Measurements from ENCODE around the gene UBE2N. TPM values are rescaled to one million over a fixed set of nuclear protein-coding genes. Genes with fewer than 3 reads are reported as not detected.
"Not testable (repeated sequence)": the region's sequence is repeated elsewhere in the genome, so short reads cannot be mapped to it uniquely, and the experiment has no call there.

UBE2N gene
- total RNA-seq, 3 donors from 2014 or later: 65.5 to 92.2 (median 81.3) TPM

DNA sequence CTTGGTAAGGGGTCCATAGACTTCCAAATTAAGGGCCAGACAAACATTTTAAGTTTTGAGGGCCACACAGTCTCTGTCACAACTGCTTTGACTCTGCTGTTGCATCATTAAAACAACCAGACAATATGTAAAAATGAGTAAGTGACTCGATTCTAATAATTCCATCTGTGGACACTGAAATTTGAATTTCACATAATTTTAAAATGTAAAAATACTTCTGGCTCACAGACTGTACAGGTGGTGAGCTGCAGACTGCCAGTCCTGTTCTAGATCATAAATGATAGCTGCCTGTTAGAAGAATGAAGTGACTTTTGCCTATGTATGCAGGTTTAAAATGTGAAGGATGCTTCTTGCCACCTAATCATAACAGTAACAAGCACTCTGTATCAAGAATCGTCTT, 48.3 kb downstream of the UBE2N start:
- DNase-seq (no peak), ATAC-seq (no peak)
- TF ChIP-seq CTCF (IDR thresholded peaks at IDR 0.05): no peak
- no peak overlapping the region for H3K4me3 ChIP-seq
- H3K4me1 ChIP-seq (ENCODE audit: low read depth): peaks cover 11% of the 10 kb centered on the region
- H3K9me3 ChIP-seq: no peaks in the 10 kb centered on the region
- intact Hi-C loops (cut with DNase I, micrococcal nuclease): loop anchor here in 1 of 2 donors (10.0 kb wide), 1 partner anchor 379 kb away; no protein-coding TSS in a partner anchor
- H3K36me3 ChIP-seq (ENCODE audit: low read depth): peaks cover 9% of the 10 kb centered on the region

- ATAC-seq (no peak), DNase-seq (no peak)
- Histone ChIP-seq H3K36me3 (ENCODE audit: low read depth) (peaks cover 7% of the 10 kb centered on the region), H3K9me3 (no peaks in the 10 kb centered on the region), H3K4me1 (ENCODE audit: low read depth) (no peaks in the 10 kb centered on the region), H3K4me3 (no peak overlapping the region)
- intact Hi-C loops (cut with DNase I, micrococcal nuclease): loop anchor here in 1 of 2 donors (10.0 kb wide), 1 partner anchor 376 kb away; no protein-coding TSS in a partner anchor
- no peak for TF ChIP-seq CTCF (IDR thresholded peaks at IDR 0.05)
These were observed 51.0 kb downstream of the UBE2N start for GRCh38 chr12:93390549-93391297.

DNA sequence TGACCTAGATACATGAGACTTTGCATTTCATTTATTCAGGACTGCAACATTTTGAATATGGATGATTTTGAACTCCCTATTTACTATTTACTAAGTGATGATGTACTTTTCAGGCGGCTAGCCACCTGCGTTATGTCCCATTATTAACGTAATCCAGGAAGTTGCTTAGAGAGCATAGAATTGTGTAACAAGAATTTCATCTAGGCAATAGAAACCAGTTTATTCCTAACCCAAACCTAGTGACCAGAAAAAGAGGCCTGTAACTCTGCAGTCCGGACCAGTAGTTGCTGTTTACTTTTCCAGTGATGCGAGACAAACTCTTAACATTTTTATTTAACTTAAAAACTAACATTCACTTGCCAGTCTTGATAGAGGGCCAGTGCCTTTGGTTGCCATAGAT, 51.7 kb downstream of the UBE2N start:
- no peaks in the 10 kb centered on the region for H3K36me3 ChIP-seq (ENCODE audit: low read depth)
- H3K4me3 ChIP-seq: no peak overlapping the region
- ATAC-seq: no peak
- intact Hi-C loops (cut with DNase I, micrococcal nuclease): loop anchor here in 1 of 2 donors (10.0 kb wide), 1 partner anchor 375 kb away; no protein-coding TSS in a partner anchor
- no peak for DNase-seq
- H3K9me3 ChIP-seq: no peaks in the 10 kb centered on the region
- no peaks in the 10 kb centered on the region for H3K4me1 ChIP-seq (ENCODE audit: low read depth)
- no peak for TF ChIP-seq CTCF (IDR thresholded peaks at IDR 0.05)

- H3K9me3 ChIP-seq: no peaks in the 10 kb centered on the region
- no peak overlapping the region for H3K4me3 ChIP-seq
- no peaks in the 10 kb centered on the region for H3K36me3 ChIP-seq (ENCODE audit: low read depth)
- TF ChIP-seq CTCF (IDR thresholded peaks at IDR 0.05): no peak
- intact Hi-C loops (cut with DNase I, micrococcal nuclease): loop anchor here in 1 of 2 donors (10.0 kb wide), 1 partner anchor 283 kb away; no protein-coding TSS in a partner anchor
- DNase-seq (no peak), ATAC-seq (no peak)
- peaks cover 14% of the 10 kb centered on the region for H3K4me1 ChIP-seq (ENCODE audit: low read depth)
These were observed 54.0 kb downstream of the UBE2N start for GRCh38 chr12:93387780-93388179.

DNA sequence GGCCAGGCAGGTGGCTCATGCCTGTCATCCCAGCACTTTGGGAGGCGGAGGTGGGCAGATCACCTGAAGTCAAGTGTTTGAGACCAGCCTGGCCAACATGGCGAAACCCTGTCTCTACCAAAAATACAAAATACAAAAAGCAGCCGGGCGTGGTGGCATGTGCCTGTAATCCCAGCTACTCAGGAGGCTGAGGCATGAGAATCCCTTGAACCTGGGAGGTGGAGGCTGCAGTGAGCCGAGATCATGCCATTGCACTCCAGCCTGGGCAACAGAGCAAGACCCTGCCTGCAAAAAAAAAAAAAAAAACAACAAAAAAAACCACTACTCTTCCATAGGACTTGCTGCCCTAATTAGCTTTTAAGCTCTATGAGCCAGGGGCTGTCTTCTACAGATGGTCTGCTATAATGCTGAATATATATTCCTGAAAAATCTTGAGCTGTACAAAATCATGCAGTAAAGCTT, 59.7 kb downstream of the UBE2N start:
- not testable (repeated sequence) for DNase-seq; H3K4me3 ChIP-seq; H3K9me3 ChIP-seq; H3K36me3 ChIP-seq (ENCODE audit: low read depth); ATAC-seq
- peaks cover 25% of the 10 kb centered on the region for H3K4me1 ChIP-seq (ENCODE audit: low read depth)
- intact Hi-C loops (cut with DNase I, micrococcal nuclease): loop anchor here in 1 of 2 donors (10.0 kb wide), 1 partner anchor 277 kb away; no protein-coding TSS in a partner anchor
